Trophoblast cell (in vitro differentiated cells and primary cell): ENCODE data around the gene ZNF547.
A peak's percentile ranks its signal among the peaks of the same experiment; 100 is the strongest.

Source experiments
- DNase-seq, 2 donors: peaks; one replicate each; pipeline ENCODE4 v3.0.0-alpha.2; 2016
- H2AFZ ChIP-seq: 2 replicates; pipeline ENCODE4 v1.6.1; 2013; ENCODE audit warnings: low read length, moderate library complexity, mild to moderate bottlenecking; ENCODE audit not compliant: insufficient read depth, poor library complexity
- H2AK5ac ChIP-seq: 2 replicates; pipeline ENCODE4 v1.6.1; 2013; ENCODE audit warnings: mild to moderate bottlenecking, low read length
- H2BK120ac ChIP-seq: 2 replicates; pipeline ENCODE4 v1.6.1; 2013; ENCODE audit warnings: low read length, mild to moderate bottlenecking, moderate library complexity; ENCODE audit not compliant: insufficient read depth, poor library complexity
- H2BK12ac ChIP-seq: 2 replicates; pipeline ENCODE4 v1.6.1; 2013; ENCODE audit warnings: mild to moderate bottlenecking, low read length, moderate library complexity
- H2BK5ac ChIP-seq: 2 replicates; pipeline ENCODE4 v1.6.1; 2013; ENCODE audit warnings: low read length, low read depth, moderate library complexity, mild to moderate bottlenecking; ENCODE audit not compliant: poor library complexity
- H3K14ac ChIP-seq: 2 replicates; pipeline ENCODE4 v1.6.1; 2013; ENCODE audit warnings: mild to moderate bottlenecking, low read length
- H3K18ac ChIP-seq: 2 replicates; pipeline ENCODE4 v1.6.1; 2013; ENCODE audit warnings: mild to moderate bottlenecking, low read length
- H3K23ac ChIP-seq: 2 replicates; pipeline ENCODE4 v1.6.1; 2013; ENCODE audit warnings: low read length
- H3K27ac ChIP-seq: 2 replicates; pipeline ENCODE4 v1.5.1; 2013; ENCODE audit warnings: low read depth, mild to moderate bottlenecking, inconsistent platforms, low read length, moderate library complexity
- H3K27me3 ChIP-seq: 2 replicates; pipeline ENCODE4 v1.6.1; 2013; ENCODE audit warnings: inconsistent platforms, mild to moderate bottlenecking, low read length, moderate library complexity; ENCODE audit not compliant: insufficient read depth
- H3K36me3 ChIP-seq, 2 experiments: 1 replicate in 1 of 2; 2 replicates in 1 of 2; pipeline ENCODE4 v1.6.1; 2013; ENCODE audit warnings: low read length in 2 of 2, mild to moderate bottlenecking in 2 of 2, moderate library complexity in 1 of 2; ENCODE audit not compliant: insufficient read depth in 2 of 2, control insufficient read depth in 1 of 2
- H3K4ac ChIP-seq: 2 replicates; pipeline ENCODE4 v1.6.1; 2013; ENCODE audit warnings: low read depth, mild to moderate bottlenecking, low read length, moderate library complexity
- H3K4me1 ChIP-seq, 2 experiments: 1 replicate in 1 of 2; 2 replicates in 1 of 2; pipeline ENCODE4 v1.6.1; 2013; ENCODE audit warnings: low read length in 2 of 2, mild to moderate bottlenecking in 2 of 2, moderate library complexity in 1 of 2; ENCODE audit not compliant: insufficient read depth in 2 of 2, control insufficient read depth in 1 of 2
- H3K4me2 ChIP-seq: 2 replicates; pipeline ENCODE4 v1.6.1; 2013; ENCODE audit warnings: inconsistent platforms, mild to moderate bottlenecking, low read length, moderate library complexity
- H3K4me3 ChIP-seq: 2 replicates; pipeline ENCODE4 v1.5.1; 2013; ENCODE audit warnings: mild to moderate bottlenecking, low read depth, low read length, inconsistent platforms
- H3K79me1 ChIP-seq: one replicate; pipeline ENCODE4 v1.6.1; 2013; ENCODE audit warnings: low read length
- H3K79me2 ChIP-seq: 2 replicates; pipeline ENCODE4 v1.6.1; 2013; ENCODE audit warnings: low read length, mild to moderate bottlenecking; ENCODE audit not compliant: control insufficient read depth, insufficient read depth, poor library complexity
- H3K9ac ChIP-seq: 2 replicates; pipeline ENCODE4 v1.6.1; 2013; ENCODE audit warnings: mild to moderate bottlenecking, low read length
- H3K9me3 ChIP-seq: 2 replicates; pipeline ENCODE4 v1.6.1; 2013; ENCODE audit warnings: low read depth, mild to moderate bottlenecking, control low read depth, inconsistent platforms, low read length; ENCODE audit not compliant: insufficient read depth
- H4K12ac ChIP-seq: 2 replicates; pipeline ENCODE4 v1.6.1; 2013; ENCODE audit warnings: low read depth, mild to moderate bottlenecking, low read length, moderate library complexity
- H4K8ac ChIP-seq: 2 replicates; pipeline ENCODE4 v1.6.1; 2013; ENCODE audit warnings: low read depth, mild to moderate bottlenecking, low read length, moderate library complexity
- H4K91ac ChIP-seq: one replicate; pipeline ENCODE4 v1.6.1; 2013; ENCODE audit warnings: low read depth, mild to moderate bottlenecking, low read length, moderate library complexity
- WGBS: extraction: QIAGEN DNeasy Blood & Tissue Kit; methylation state at CpG from one replicate; pipeline ENCODE4 v1.1.7; 2013; ENCODE audit warnings: missing lambda C conversion rate; ENCODE audit not compliant: insufficient read length, insufficient coverage; ENCODE audit errors: extremely low coverage; 5-methylcytosine and 5-hydroxymethylcytosine counted together

ZNF547 gene

DNA sequence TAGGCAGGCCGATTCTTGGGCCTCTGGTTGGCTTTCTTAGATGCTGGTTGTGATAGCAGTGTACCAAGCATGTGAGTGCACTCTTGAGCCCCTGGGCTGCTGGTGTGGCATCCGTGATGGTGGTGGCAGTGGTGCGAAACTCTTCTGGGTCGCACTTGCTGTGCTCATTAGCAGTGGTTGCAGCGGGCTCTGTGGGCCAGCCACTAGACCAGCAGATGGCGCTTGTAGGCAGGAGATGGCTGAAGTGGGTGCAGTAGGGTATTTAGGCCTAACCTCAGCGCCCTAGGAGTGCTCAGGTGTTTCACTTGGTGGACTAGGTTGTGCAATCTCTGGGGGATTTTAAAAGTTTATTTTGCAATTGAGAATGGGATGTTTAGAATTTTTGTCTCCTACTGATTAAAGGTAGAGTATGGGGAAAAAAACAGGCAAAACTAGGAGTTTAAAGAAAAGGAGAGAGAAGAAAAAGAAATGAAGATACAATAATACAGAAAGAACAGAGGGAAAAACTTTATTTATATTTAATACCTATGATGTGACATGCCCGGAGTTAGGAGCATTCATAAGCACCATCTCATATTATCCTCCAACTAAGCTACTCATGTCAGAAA lies 43.3 kb downstream of the ZNF547 start:
- Histone ChIP-seq H3K14ac (no peak overlapping the region), H3K36me3 (no peaks in the 10 kb centered on the region), H2BK12ac (no peak overlapping the region), H3K23ac (peak overlapping the region; percentile 63), H4K91ac (no peak overlapping the region), H3K27ac (no peak overlapping the region), H2BK5ac (no peak overlapping the region), H4K12ac (no peak overlapping the region), H3K4me2 (no peak overlapping the region), H2AK5ac (no peak overlapping the region), H3K27me3 (no peaks in the 10 kb centered on the region), H3K4ac (no peak overlapping the region), H3K9ac (peak overlapping the region; percentile 84), H3K79me2 (no peaks in the 10 kb centered on the region), H4K8ac (no peak overlapping the region), H3K18ac (no peak overlapping the region), H3K9me3 (peaks cover 2% of the 10 kb centered on the region), H3K4me3 (no peak overlapping the region), H2AFZ (no peak overlapping the region), H2BK120ac (no peak overlapping the region), H3K4me1 (peaks cover 2% of the 10 kb centered on the region in 2 experiments), H3K79me1 (peaks cover 2% of the 10 kb centered on the region)
- peak; percentile 40 to 71 for DNase-seq
- WGBS = no CpG with 5 or more reads among the region's 8 CpGs

- H2BK5ac ChIP-seq = no peak within 1 kb of the TSS
- H3K27me3 ChIP-seq = no peaks in the 10 kb centered on the region
- H3K18ac ChIP-seq = peak within 1 kb of the TSS; percentile 14
- H2AFZ ChIP-seq = peak within 1 kb of the TSS; percentile 89
- peak within 1 kb of the TSS; percentile 84 for H3K4me2 ChIP-seq
- H2BK120ac ChIP-seq = no peak within 1 kb of the TSS
- H3K4me3 ChIP-seq = peak within 1 kb of the TSS; percentile 96
- peak within 1 kb of the TSS; percentile 87 for H4K8ac ChIP-seq
- peak within 1 kb of the TSS; percentile 9 for H3K4ac ChIP-seq
- peak within 1 kb of the TSS; percentile 10 for H3K14ac ChIP-seq
- no peak within 1 kb of the TSS for H2BK12ac ChIP-seq
- no peaks in the 10 kb centered on the region for H3K79me2 ChIP-seq
- peaks cover 2% of the 10 kb centered on the region for H3K9me3 ChIP-seq
- H3K79me1 ChIP-seq = peaks cover 2% of the 10 kb centered on the region
- H3K9ac ChIP-seq = peak within 1 kb of the TSS; percentile 87
- H3K36me3 ChIP-seq = peaks cover 0 to 6% of the 10 kb centered on the region in 2 experiments
- no peak within 1 kb of the TSS for H3K27ac ChIP-seq
- H3K4me1 ChIP-seq = peaks cover 8% of the 10 kb centered on the region in 2 experiments
- WGBS = no CpG with 5 or more reads among the region's 55 CpGs
- peak within 1 kb of the TSS; percentile 81 for H4K12ac ChIP-seq
- H3K23ac ChIP-seq = no peak within 1 kb of the TSS
- H4K91ac ChIP-seq = peak within 1 kb of the TSS; percentile 7
- peak; percentile 94 to 95 for DNase-seq
- H2AK5ac ChIP-seq = no peak within 1 kb of the TSS
Observed at GRCh38 chr19:57410877-57411671, 47.7 kb downstream of the ZNF547 start, which contains the start of gene ZNF17. TSS of gene ZNF17 (plus strand) at chr19:57411161. CDS start at chr19:57413616, 2,455 bp downstream.

DNA sequence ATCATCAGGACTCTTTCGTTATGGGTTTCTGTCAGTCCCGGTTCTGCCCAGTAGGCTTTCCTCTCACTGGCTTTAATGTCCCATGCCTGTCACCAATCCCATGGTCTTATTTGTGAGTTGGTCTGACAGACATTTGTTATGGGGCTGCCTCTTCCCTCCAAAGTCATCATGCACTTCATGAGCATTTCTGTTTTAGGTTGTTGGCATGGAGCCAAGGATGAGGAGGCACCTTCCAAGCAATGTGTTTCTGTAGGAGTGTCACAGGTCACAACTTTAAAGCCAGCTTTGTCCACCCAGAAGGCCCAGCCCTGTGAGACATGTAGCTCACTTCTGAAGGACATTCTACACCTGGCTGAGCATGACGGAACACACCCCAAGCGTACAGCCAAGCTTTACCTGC lies 56.1 kb downstream of the ZNF547 start:
- no peak overlapping the region for H3K18ac ChIP-seq
- H3K27me3 ChIP-seq = no peaks in the 10 kb centered on the region
- H3K9ac ChIP-seq = no peak overlapping the region
- DNase-seq = no peak
- H3K23ac ChIP-seq = no peak overlapping the region
- H3K4me1 ChIP-seq = no peaks in the 10 kb centered on the region
- WGBS = no CpG with 5 or more reads among the region's 4 CpGs
- H4K91ac ChIP-seq = no peak overlapping the region
- no peak overlapping the region for H2AFZ ChIP-seq
- H3K14ac ChIP-seq = no peak overlapping the region
- H3K9me3 ChIP-seq = no peaks in the 10 kb centered on the region
- H4K12ac ChIP-seq = no peak overlapping the region
- H2BK120ac ChIP-seq = no peak overlapping the region
- no peak overlapping the region for H2BK5ac ChIP-seq
- H4K8ac ChIP-seq = no peak overlapping the region
- no peaks in the 10 kb centered on the region for H3K79me1 ChIP-seq
- H3K36me3 ChIP-seq = peaks cover 4 to 26% of the 10 kb centered on the region in 2 experiments
- H3K79me2 ChIP-seq = no peaks in the 10 kb centered on the region
- H2AK5ac ChIP-seq = no peak overlapping the region
- no peak overlapping the region for H3K27ac ChIP-seq
- H3K4me3 ChIP-seq = no peak overlapping the region
- no peak overlapping the region for H3K4ac ChIP-seq
- no peak overlapping the region for H3K4me2 ChIP-seq
- no peak overlapping the region for H2BK12ac ChIP-seq

- Histone ChIP-seq H3K79me2 (no peaks in the 10 kb centered on the region), H4K8ac (no peak overlapping the region), H3K36me3 (peaks cover 4 to 26% of the 10 kb centered on the region in 2 experiments), H4K12ac (no peak overlapping the region), H3K9me3 (no peaks in the 10 kb centered on the region), H3K4me2 (no peak overlapping the region), H3K4ac (no peak overlapping the region), H3K18ac (no peak overlapping the region), H3K4me3 (no peak overlapping the region), H2AK5ac (no peak overlapping the region), H3K27me3 (no peaks in the 10 kb centered on the region), H2BK120ac (no peak overlapping the region), H3K9ac (no peak overlapping the region), H3K23ac (no peak overlapping the region), H4K91ac (no peak overlapping the region), H2BK12ac (no peak overlapping the region), H3K79me1 (no peaks in the 10 kb centered on the region), H2AFZ (no peak overlapping the region), H3K14ac (no peak overlapping the region), H3K4me1 (no peaks in the 10 kb centered on the region), H3K27ac (no peak overlapping the region), H2BK5ac (no peak overlapping the region)
- no CpG with 5 or more reads among the region's 3 CpGs for WGBS
- no peak for DNase-seq
Observed at GRCh38 chr19:57421037-57421436, 57.7 kb downstream of the ZNF547 start.
